Gastroesophageal sphincter (tissue), 4 donors: ENCODE measurements around the gene TNFRSF14. TPM values are rescaled to one million over a fixed set of nuclear protein-coding genes. Genes with fewer than 3 reads are reported as not detected.

Experiments used
- ATAC-seq: fragments of 150-250 bp; one replicate; pipeline ENCODE4 v1.9.1; 2016; ENCODE audit warnings: mild to moderate bottlenecking, moderate library complexity
- H3K27ac ChIP-seq, 4 donors: fragments of 200-600 bp; sonication (generic) in 3 of 4; 1 replicate in 3 of 4; 2 replicates in 1 of 4; pipeline ENCODE4 v1.5.1; 2016 to 2019
- H3K27me3 ChIP-seq: fragments of 200-600 bp; sonication (generic); one replicate; pipeline ENCODE4 v1.5.1; 2019
- H3K36me3 ChIP-seq, 2 donors: fragments of 200-600 bp; sonication (generic); one replicate each; pipeline ENCODE4 v1.5.1; 2019; ENCODE audit warnings: control low read depth in 1 of 2
- H3K4me1 ChIP-seq, 3 donors: fragments of 200-600 bp; sonication (generic); 1 replicate in 2 of 3; 2 replicates in 1 of 3; pipeline ENCODE4 v1.5.1; 2016 to 2019; ENCODE audit warnings: control low read depth in 2 of 3
- H3K4me3 ChIP-seq, 2 donors: fragments of 200-600 bp; sonication (generic); one replicate each; pipeline ENCODE4 v1.5.1; 2019; ENCODE audit warnings: mild to moderate bottlenecking in 1 of 2, moderate library complexity in 1 of 2
- H3K9me3 ChIP-seq, 3 donors: fragments of 200-600 bp; sonication (generic); one replicate each; pipeline ENCODE4 v1.5.1; 2017 to 2019; ENCODE audit warnings: control low read depth in 2 of 3
- EP300 ChIP-seq: sonication (generic); formaldehyde crosslinking; IDR thresholded peaks from one replicate; pipeline ENCODE4 v1.6.1; 2017; ENCODE audit warnings: antibody characterized with exemption, mild to moderate bottlenecking
- POLR2A ChIP-seq, 2 donors: fragments of 450-650 bp; IDR thresholded peaks; one replicate each; pipeline ENCODE4 v1.6.1; 2017; ENCODE audit warnings: antibody characterized with exemption in 2 of 2, mild to moderate bottlenecking in 2 of 2, moderate library complexity in 1 of 2
- POLR2AphosphoS5 ChIP-seq: sonication (generic); formaldehyde crosslinking; IDR thresholded peaks from one replicate; pipeline ENCODE4 v1.6.1; 2017; ENCODE audit warnings: antibody characterized with exemption
- WGBS, 2 donors: methylation state at CpG; one replicate each; pipeline ENCODE4 v1.1.5; 2018; ENCODE audit warnings: low coverage in 1 of 2; 5-methylcytosine and 5-hydroxymethylcytosine counted together
- total RNA-seq, 4 donors: library from RNA; depleted of rRNA; stranded (reverse); fragments of >200 nt; gene quantifications; one replicate each; pipeline ENCODE4 v1.1.0, GENCODE V29; 2016
- TF ChIP-seq, protein P1 (sequence below), 4 experiments: fragments of 200-600 bp in 2 of 4; fragments of 450-650 bp in 2 of 4; sonication (generic) in 1 of 4; IDR thresholded peaks; one replicate each; pipeline ENCODE4 v1.5.1; 2017 to 2019; ENCODE audit warnings: antibody characterized with exemption in 4 of 4, mild to moderate bottlenecking in 2 of 4, moderate library complexity in 2 of 4

TNFRSF14 gene
- total RNA-seq, 4 donors from 2014 or later: 23.0 to 81.6 (median 36.9) TPM

DNA sequence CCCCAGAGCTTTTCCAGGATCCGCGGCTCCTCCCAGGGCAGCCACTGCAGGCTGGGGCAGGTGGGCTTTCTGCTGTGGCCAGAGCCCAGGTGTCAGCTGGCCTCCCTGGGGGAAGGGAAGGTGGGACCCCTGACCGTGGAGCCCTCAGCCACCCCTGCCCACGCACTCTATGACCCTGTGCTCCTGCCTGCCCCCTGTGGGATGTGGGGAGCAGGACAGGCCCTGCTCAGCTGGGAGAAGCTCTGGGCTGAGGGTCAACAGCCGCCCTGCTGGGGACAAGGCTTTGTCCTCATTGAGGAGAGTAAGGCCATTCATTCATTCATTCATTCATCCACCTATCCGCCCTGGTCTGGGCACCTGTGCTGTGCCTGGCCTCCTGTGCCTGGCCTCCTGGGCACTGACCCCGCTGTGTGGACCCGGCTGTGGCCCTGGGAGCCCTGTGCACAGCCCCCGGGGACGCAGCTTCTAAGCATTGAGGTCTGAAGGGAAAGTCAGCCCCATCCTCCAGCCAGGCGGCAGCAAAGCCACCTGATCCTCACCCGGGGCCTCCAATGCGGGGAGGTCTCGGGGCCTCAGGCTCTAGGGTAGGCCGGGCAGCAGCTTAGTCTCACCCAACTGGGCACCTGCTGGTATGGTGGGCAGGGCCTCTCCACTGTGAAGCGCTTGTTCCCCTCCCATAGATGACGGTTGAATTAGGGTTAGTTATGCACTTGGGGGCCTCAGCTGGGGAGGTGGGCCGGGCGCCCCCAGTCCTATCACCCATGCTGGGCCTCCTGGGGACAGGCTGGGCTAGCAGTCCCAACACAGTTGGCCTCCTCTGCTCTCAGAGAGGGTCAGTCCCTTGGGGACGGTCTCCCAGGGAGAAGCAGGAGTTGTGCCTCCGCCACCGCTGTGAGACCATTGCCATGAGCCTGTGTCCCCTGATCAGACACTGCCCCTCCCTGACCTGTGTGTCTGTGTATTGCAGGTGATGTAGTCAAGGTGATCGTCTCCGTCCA is 6.0 kb downstream of the TNFRSF14 start:
- peaks cover 0 to 36% (median 6%) of the 10 kb centered on the region in 3 donors for H3K4me1 ChIP-seq
- no peaks in the 10 kb centered on the region for H3K9me3 ChIP-seq
- peaks cover 0 to 58% of the 10 kb centered on the region in 2 donors for H3K36me3 ChIP-seq
- H3K27ac ChIP-seq: no peak overlapping the region
- no peak for ATAC-seq
- H3K27me3 ChIP-seq: peaks cover 25% of the 10 kb centered on the region
- H3K4me3 ChIP-seq: no peak overlapping the region
- TF ChIP-seq, protein P1, sequence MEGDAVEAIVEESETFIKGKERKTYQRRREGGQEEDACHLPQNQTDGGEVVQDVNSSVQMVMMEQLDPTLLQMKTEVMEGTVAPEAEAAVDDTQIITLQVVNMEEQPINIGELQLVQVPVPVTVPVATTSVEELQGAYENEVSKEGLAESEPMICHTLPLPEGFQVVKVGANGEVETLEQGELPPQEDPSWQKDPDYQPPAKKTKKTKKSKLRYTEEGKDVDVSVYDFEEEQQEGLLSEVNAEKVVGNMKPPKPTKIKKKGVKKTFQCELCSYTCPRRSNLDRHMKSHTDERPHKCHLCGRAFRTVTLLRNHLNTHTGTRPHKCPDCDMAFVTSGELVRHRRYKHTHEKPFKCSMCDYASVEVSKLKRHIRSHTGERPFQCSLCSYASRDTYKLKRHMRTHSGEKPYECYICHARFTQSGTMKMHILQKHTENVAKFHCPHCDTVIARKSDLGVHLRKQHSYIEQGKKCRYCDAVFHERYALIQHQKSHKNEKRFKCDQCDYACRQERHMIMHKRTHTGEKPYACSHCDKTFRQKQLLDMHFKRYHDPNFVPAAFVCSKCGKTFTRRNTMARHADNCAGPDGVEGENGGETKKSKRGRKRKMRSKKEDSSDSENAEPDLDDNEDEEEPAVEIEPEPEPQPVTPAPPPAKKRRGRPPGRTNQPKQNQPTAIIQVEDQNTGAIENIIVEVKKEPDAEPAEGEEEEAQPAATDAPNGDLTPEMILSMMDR (IDR thresholded peaks at IDR 0.05): peak in 1 of 4 experiments; percentile 28
- no peak for TF ChIP-seq POLR2AphosphoS5
- 100% methylated on average over 2 of the region's 24 CpGs; no CpG with 5 or more reads in 1 of the 2 donors for WGBS, 2 donors

DNA sequence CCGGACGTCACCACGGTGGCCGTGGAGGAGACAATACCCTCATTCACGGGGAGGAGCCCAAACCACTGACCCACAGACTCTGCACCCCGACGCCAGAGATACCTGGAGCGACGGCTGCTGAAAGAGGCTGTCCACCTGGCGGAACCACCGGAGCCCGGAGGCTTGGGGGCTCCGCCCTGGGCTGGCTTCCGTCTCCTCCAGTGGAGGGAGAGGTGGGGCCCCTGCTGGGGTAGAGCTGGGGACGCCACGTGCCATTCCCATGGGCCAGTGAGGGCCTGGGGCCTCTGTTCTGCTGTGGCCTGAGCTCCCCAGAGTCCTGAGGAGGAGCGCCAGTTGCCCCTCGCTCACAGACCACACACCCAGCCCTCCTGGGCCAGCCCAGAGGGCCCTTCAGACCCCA is 7.0 kb downstream of the TNFRSF14 start:
- H3K27me3 ChIP-seq: peaks cover 31% of the 10 kb centered on the region
- no peak for TF ChIP-seq POLR2AphosphoS5
- TF ChIP-seq, protein P1 (IDR thresholded peaks at IDR 0.05): no peak
- no peak for TF ChIP-seq POLR2A (IDR thresholded peaks at IDR 0.05)
- no peak for TF ChIP-seq EP300
- H3K27ac ChIP-seq: no peak overlapping the region
- H3K9me3 ChIP-seq: no peaks in the 10 kb centered on the region
- no peak for ATAC-seq
- peaks cover 0 to 26% (median 0%) of the 10 kb centered on the region in 3 donors for H3K4me1 ChIP-seq
- H3K4me3 ChIP-seq: no peak overlapping the region
- WGBS, 2 donors: no CpG with 5 or more reads among the region's 18 CpGs
- peaks cover 0 to 55% of the 10 kb centered on the region in 2 donors for H3K36me3 ChIP-seq

DNA sequence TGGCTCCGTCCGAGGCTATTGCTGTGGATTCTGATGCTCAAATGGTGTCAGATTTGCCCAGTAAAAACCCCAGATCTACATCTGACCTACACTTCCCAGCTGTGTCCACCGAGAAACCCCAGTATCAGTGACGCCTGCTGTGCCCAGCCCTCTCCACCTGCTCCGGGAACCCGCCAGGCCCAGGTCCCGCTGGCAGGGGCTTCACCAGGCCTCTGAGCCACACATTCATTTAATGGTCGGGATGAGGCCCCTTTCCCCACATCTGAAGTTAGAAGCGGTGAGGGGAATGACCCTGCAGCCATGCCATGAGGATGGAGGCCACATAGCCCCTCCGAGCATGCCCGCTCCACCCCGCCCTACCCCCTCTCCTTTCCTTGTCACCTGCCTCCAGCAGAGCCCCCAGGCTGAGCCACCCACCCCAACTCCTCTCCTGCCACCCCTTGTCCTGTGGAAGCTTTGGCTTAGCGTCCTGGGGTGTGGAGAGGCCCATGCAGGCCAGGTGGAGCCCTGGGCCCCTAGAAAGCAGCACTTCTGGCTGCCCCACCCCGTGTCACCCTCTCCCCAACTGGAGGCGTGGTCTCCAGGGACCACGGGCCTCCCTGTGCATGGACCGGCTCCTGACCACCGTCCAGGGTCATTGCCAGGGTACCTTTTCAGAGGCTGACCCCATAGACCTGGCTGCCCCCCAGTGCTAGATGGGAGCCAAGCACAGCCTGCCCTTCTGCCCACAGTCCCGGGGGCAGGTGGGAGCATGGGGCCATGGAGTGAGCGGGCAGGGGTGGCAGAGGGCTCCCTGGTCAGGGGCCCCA is 8.0 kb downstream of the TNFRSF14 start:
- Histone ChIP-seq H3K4me1 (peaks cover 0 to 16% (median 0%) of the 10 kb centered on the region in 3 donors), H3K36me3 (peaks cover 0 to 45% of the 10 kb centered on the region in 2 donors), H3K27ac (no peak overlapping the region), H3K27me3 (peaks cover 35% of the 10 kb centered on the region), H3K4me3 (no peak overlapping the region), H3K9me3 (no peaks in the 10 kb centered on the region)
- ATAC-seq: no peak
- TF ChIP-seq EP300 (no peak), POLR2AphosphoS5 (no peak), POLR2A (IDR thresholded peaks at IDR 0.05) (no peak)
- TF ChIP-seq, protein P1 (IDR thresholded peaks at IDR 0.05): no peak
- WGBS, 2 donors: 72% methylated on average over 11 of the region's 20 CpGs; no CpG with 5 or more reads in 1 of the 2 donors

DNA sequence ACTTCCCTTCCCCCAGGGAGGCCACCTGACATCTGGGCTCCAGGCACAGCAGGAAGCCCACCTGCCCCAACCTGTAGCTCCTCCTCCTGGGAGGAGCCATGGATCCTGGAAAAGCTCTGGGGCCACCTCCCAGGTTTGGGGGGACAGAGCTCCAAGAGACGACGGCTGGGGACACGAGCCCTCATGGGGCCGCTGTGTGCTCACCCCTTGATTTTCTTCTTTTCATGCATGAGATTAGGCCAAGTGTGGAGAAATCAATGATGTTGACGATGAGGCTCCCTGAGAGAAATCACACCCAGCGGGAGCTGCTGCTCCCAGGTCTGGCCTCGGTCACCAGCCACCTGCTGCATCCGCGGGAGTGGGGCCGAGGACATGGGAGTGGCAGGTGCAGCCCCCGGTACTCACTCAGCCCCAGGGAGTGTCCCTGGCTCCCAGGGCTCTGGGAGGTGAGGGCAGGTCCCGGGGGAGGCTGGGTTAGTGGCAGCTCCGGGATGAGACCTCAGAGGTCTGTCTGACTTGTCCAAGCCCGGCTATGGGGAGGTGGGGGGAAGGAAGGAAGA is 8.7 kb downstream of the TNFRSF14 start:
- Histone ChIP-seq H3K9me3 (no peaks in the 10 kb centered on the region), H3K27me3 (peaks cover 35% of the 10 kb centered on the region), H3K4me3 (no peak overlapping the region), H3K27ac (no peak overlapping the region), H3K36me3 (peaks cover 0 to 38% of the 10 kb centered on the region in 2 donors), H3K4me1 (peaks cover 0 to 9% (median 0%) of the 10 kb centered on the region in 3 donors)
- WGBS, 2 donors: 59% methylated on average over 4 of the region's 14 CpGs; no CpG with 5 or more reads in 1 of the 2 donors
- ATAC-seq: no peak
- TF ChIP-seq EP300: no peak
- TF ChIP-seq, protein P1 (IDR thresholded peaks at IDR 0.05): no peak
- no peak for TF ChIP-seq POLR2A (IDR thresholded peaks at IDR 0.05)
- no peak for TF ChIP-seq POLR2AphosphoS5
